Measurements from ENCODE around the gene C7orf33.

The C7orf33 gene

GRCh38 chr7:148661471-148661870 is 70.9 kb downstream of the C7orf33 start:
- DNase-seq (ENCODE audit: low read depth in 1 of 2, low spot score in 1 of 2): no peak
- Histone ChIP-seq H3K4me3 (replicated peaks; ENCODE audit: insufficient read depth, low read length) (no peak overlapping the region), H3K27me3 (ENCODE audit: insufficient read depth, poor library complexity, severe bottlenecking) (no peaks in the 10 kb centered on the region), H3K27ac (replicated peaks) (no peak overlapping the region)
- TF ChIP-seq GABPA (IDR thresholded peaks at IDR 0.05; ENCODE audit: low read depth) (no peak), SPI1 (IDR thresholded peaks at IDR 0.05; ENCODE audit: borderline replicate concordance, low read depth) (no peak), POLR2AphosphoS5 (IDR thresholded peaks at IDR 0.05; ENCODE audit: low read depth) (no peak), REST (IDR thresholded peaks at IDR 0.05; ENCODE audit: insufficient replicate concordance, low read depth) (no peak)
- TF ChIP-seq, protein P1, sequence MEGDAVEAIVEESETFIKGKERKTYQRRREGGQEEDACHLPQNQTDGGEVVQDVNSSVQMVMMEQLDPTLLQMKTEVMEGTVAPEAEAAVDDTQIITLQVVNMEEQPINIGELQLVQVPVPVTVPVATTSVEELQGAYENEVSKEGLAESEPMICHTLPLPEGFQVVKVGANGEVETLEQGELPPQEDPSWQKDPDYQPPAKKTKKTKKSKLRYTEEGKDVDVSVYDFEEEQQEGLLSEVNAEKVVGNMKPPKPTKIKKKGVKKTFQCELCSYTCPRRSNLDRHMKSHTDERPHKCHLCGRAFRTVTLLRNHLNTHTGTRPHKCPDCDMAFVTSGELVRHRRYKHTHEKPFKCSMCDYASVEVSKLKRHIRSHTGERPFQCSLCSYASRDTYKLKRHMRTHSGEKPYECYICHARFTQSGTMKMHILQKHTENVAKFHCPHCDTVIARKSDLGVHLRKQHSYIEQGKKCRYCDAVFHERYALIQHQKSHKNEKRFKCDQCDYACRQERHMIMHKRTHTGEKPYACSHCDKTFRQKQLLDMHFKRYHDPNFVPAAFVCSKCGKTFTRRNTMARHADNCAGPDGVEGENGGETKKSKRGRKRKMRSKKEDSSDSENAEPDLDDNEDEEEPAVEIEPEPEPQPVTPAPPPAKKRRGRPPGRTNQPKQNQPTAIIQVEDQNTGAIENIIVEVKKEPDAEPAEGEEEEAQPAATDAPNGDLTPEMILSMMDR (IDR thresholded peaks at IDR 0.05; ENCODE audit: insufficient read depth, low read length): no peak

DNA sequence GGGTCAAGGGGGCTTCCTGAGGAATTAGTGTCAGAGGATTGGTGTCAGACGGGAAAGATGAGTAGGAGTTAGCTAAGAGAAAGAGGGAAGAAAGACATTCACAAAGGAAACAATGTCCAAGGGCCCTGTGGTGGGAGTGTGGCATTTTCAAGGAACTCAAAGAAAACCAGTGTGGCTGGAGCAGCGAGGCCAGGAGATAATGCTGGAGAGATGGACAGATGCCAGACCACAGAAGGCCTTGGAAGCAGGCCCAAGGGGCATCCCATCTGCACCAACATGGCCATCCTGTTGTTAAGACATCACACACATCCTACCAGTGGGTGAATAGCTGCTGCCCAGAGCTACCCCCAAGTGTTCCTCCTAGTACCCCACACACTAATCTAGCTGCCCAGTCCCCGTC is 72.1 kb downstream of the C7orf33 start:
- DNase-seq (ENCODE audit: low read depth in 1 of 2, low spot score in 1 of 2): no peak
- TF ChIP-seq GABPA (IDR thresholded peaks at IDR 0.05; ENCODE audit: low read depth): no peak
- TF ChIP-seq REST (IDR thresholded peaks at IDR 0.05; ENCODE audit: insufficient replicate concordance, low read depth): no peak
- TF ChIP-seq SPI1 (IDR thresholded peaks at IDR 0.05; ENCODE audit: borderline replicate concordance, low read depth): no peak
- no peak for TF ChIP-seq POLR2AphosphoS5 (IDR thresholded peaks at IDR 0.05; ENCODE audit: low read depth)
- H3K27me3 ChIP-seq (ENCODE audit: insufficient read depth, poor library complexity, severe bottlenecking): no peaks in the 10 kb centered on the region
- H3K4me3 ChIP-seq (replicated peaks; ENCODE audit: insufficient read depth, low read length): no peak overlapping the region
- H3K27ac ChIP-seq (replicated peaks): no peak overlapping the region

DNA sequence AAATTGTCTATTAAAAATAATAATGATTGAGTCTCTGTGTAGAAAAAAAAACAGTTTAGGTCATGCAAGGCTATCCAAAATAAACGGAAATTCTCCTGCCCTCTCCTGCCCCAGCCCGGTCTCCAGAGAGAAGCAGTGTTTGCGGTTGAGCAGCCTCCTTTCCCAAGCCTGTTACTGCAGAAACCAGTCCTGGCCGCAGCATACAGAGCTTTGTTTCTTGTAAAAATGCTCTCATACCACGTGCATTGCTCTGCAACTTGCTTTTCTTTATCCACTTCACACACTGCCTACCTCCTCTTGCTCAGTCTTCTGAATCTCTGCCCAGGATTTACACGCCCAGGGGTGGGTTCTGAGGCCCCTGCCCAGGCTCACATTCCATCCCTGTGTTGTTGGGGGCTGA is 73.8 kb downstream of the C7orf33 start:
- DNase-seq (ENCODE audit: low read depth in 1 of 2, low spot score in 1 of 2): no peak
- Histone ChIP-seq H3K4me3 (replicated peaks; ENCODE audit: insufficient read depth, low read length) (no peak overlapping the region), H3K27ac (replicated peaks) (no peak overlapping the region), H3K27me3 (ENCODE audit: insufficient read depth, poor library complexity, severe bottlenecking) (no peaks in the 10 kb centered on the region)
- no peak for TF ChIP-seq GABPA (IDR thresholded peaks at IDR 0.05; ENCODE audit: low read depth)
- no peak for TF ChIP-seq SPI1 (IDR thresholded peaks at IDR 0.05; ENCODE audit: borderline replicate concordance, low read depth)
- TF ChIP-seq, protein P1 (IDR thresholded peaks at IDR 0.05; ENCODE audit: insufficient read depth, low read length): no peak
- no peak for TF ChIP-seq POLR2AphosphoS5 (IDR thresholded peaks at IDR 0.05; ENCODE audit: low read depth)
- no peak for TF ChIP-seq REST (IDR thresholded peaks at IDR 0.05; ENCODE audit: insufficient replicate concordance, low read depth)
